H9 (cell line): ENCODE results near the gene UBALD1. TPM values are rescaled to one million over a fixed set of nuclear protein-coding genes. Genes with fewer than 3 reads are reported as not detected.

ENCODE experiments used
- DNase-seq: peaks from one replicate; pipeline ENCODE4 v3.0.0-alpha.2; 2017
- H2AFZ ChIP-seq: one replicate; pipeline ENCODE4 v1.6.1; 2013; ENCODE audit warnings: mild to moderate bottlenecking, low read length, control low read depth, moderate library complexity
- H2AK5ac ChIP-seq: 2 replicates; pipeline ENCODE4 v1.6.1; 2013; ENCODE audit warnings: low read length, control low read depth, mixed read lengths; ENCODE audit not compliant: insufficient read length
- H2BK120ac ChIP-seq: one replicate; pipeline ENCODE4 v1.6.1; 2013; ENCODE audit warnings: low read depth, mild to moderate bottlenecking, low read length, control low read depth, inconsistent platforms; ENCODE audit not compliant: poor library complexity, severe bottlenecking
- H2BK12ac ChIP-seq: 2 replicates; pipeline ENCODE4 v1.6.1; 2013; ENCODE audit warnings: low read length, control low read depth, mixed read lengths, low read depth; ENCODE audit not compliant: insufficient read length
- H2BK15ac ChIP-seq: 2 replicates; pipeline ENCODE4 v1.6.1; 2013; ENCODE audit warnings: low read depth, low read length, control low read depth
- H2BK20ac ChIP-seq: one replicate; pipeline ENCODE4 v1.6.1; 2013; ENCODE audit warnings: low read depth, mild to moderate bottlenecking, low read length, control low read depth, inconsistent platforms; ENCODE audit not compliant: poor library complexity, severe bottlenecking
- H2BK5ac ChIP-seq: 2 replicates; pipeline ENCODE4 v1.6.1; 2013; ENCODE audit warnings: low read length, control low read depth, mixed read lengths; ENCODE audit not compliant: insufficient read length
- H3K14ac ChIP-seq: 2 replicates; pipeline ENCODE4 v1.6.1; 2013; ENCODE audit warnings: low read length, control low read depth; ENCODE audit not compliant: insufficient read depth
- H3K18ac ChIP-seq: 2 replicates; pipeline ENCODE4 v1.6.1; 2013; ENCODE audit warnings: low read depth, mild to moderate bottlenecking, mixed read lengths, low read length, control low read depth; ENCODE audit not compliant: insufficient read length
- H3K23ac ChIP-seq: 2 replicates; pipeline ENCODE4 v1.6.1; 2013; ENCODE audit warnings: low read length, control low read depth, mixed read lengths, low read depth; ENCODE audit not compliant: insufficient read length
- H3K23me2 ChIP-seq: 2 replicates; pipeline ENCODE4 v1.6.1; 2013; ENCODE audit warnings: low read depth, mild to moderate bottlenecking, mixed read lengths, low read length, control low read depth; ENCODE audit not compliant: insufficient read length, poor library complexity, severe bottlenecking
- H3K27ac ChIP-seq: 2 replicates; pipeline ENCODE4 v1.5.1; 2013; ENCODE audit warnings: low read length, control low read depth, mixed read lengths, low read depth; ENCODE audit not compliant: insufficient read length
- H3K27me3 ChIP-seq: 2 replicates; pipeline ENCODE4 v1.6.1; 2013; ENCODE audit warnings: low read length, control low read depth, inconsistent platforms; ENCODE audit not compliant: insufficient read depth
- H3K4ac ChIP-seq: 2 replicates; pipeline ENCODE4 v1.6.1; 2013; ENCODE audit warnings: low read depth, mild to moderate bottlenecking, control low read depth, inconsistent platforms, low read length, moderate library complexity
- H3K4me1 ChIP-seq: 2 replicates; pipeline ENCODE4 v1.6.1; 2013; ENCODE audit warnings: low read length, control low read depth, inconsistent platforms; ENCODE audit not compliant: insufficient read depth
- H3K4me2 ChIP-seq: 2 replicates; pipeline ENCODE4 v1.6.1; 2013; ENCODE audit warnings: low read length, control low read depth, mixed read lengths; ENCODE audit not compliant: insufficient read length, insufficient read depth
- H3K56ac ChIP-seq: 2 replicates; pipeline ENCODE4 v1.6.1; 2013; ENCODE audit warnings: low read depth, mild to moderate bottlenecking, mixed read lengths, low read length, control low read depth; ENCODE audit not compliant: insufficient read length
- H3K79me1 ChIP-seq: 2 replicates; pipeline ENCODE4 v1.6.1; 2013; ENCODE audit warnings: low read depth, mild to moderate bottlenecking, moderate library complexity, low read length, control low read depth, inconsistent platforms; ENCODE audit not compliant: insufficient read depth, poor library complexity, severe bottlenecking
- H3K79me2 ChIP-seq: 2 replicates; pipeline ENCODE4 v1.6.1; 2013; ENCODE audit warnings: low read length, control low read depth, inconsistent platforms; ENCODE audit not compliant: insufficient read depth
- H3K9ac ChIP-seq: 2 replicates; pipeline ENCODE4 v1.6.1; 2013; ENCODE audit warnings: low read length, control low read depth, mixed read lengths; ENCODE audit not compliant: insufficient read length; ENCODE audit errors: extremely low read depth
- H3K9me3 ChIP-seq: one replicate; pipeline ENCODE4 v1.6.1; 2013; ENCODE audit warnings: low read depth, low read length, inconsistent platforms; ENCODE audit not compliant: control insufficient read depth
- H3T11ph ChIP-seq: one replicate; pipeline ENCODE4 v1.6.1; 2013; ENCODE audit warnings: mild to moderate bottlenecking, low read length, control low read depth, inconsistent platforms
- H4K20me1 ChIP-seq: one replicate; pipeline ENCODE4 v1.6.1; 2013; ENCODE audit not compliant: control insufficient read depth, insufficient read length, insufficient read depth
- H4K5ac ChIP-seq: 2 replicates; pipeline ENCODE4 v1.6.1; 2013; ENCODE audit warnings: low read depth, mild to moderate bottlenecking, mixed read lengths, low read length, control low read depth; ENCODE audit not compliant: insufficient read length
- H4K8ac ChIP-seq: replicated peaks from 2 replicates; pipeline ENCODE4 v1.6.1; 2013; ENCODE audit warnings: low read length, control low read depth, mixed read lengths, low read depth; ENCODE audit not compliant: insufficient read length
- H4K91ac ChIP-seq: 2 replicates; pipeline ENCODE4 v1.6.1; 2013; ENCODE audit warnings: low read depth, mild to moderate bottlenecking, moderate library complexity, mixed read lengths, low read length, control low read depth; ENCODE audit not compliant: insufficient read length
- H3K27ac Mint-ChIP-seq, 3 experiments: 2 replicates in 2 of 3; 3 replicates in 1 of 3; pipeline ENCODE4 v1.8.0; 2020 to 2021; ENCODE audit warnings: mixed read lengths in 3 of 3, mild to moderate bottlenecking in 1 of 3, moderate library complexity in 1 of 3
- H3K27me3 Mint-ChIP-seq: 2 replicates; pipeline ENCODE4 v1.8.0; 2021; ENCODE audit warnings: low read depth, mild to moderate bottlenecking, moderate library complexity, mixed read lengths
- H3K36me3 Mint-ChIP-seq, 3 experiments: 2 replicates in 2 of 3; 3 replicates in 1 of 3; pipeline ENCODE4 v1.8.0; 2020 to 2021; ENCODE audit warnings: low read depth in 3 of 3, mixed read lengths in 3 of 3; ENCODE audit not compliant: insufficient read depth in 1 of 3
- H3K4me1 Mint-ChIP-seq, 2 experiments: 2 replicates each; pipeline ENCODE4 v1.8.0; 2020; ENCODE audit warnings: mixed read lengths in 2 of 2
- H3K4me3 Mint-ChIP-seq, 2 experiments: 2 replicates in 1 of 2; 3 replicates in 1 of 2; pipeline ENCODE4 v1.8.0; 2020 to 2021; ENCODE audit warnings: mild to moderate bottlenecking in 2 of 2, mixed read lengths in 2 of 2, moderate library complexity in 1 of 2
- H3K9me3 Mint-ChIP-seq, 2 experiments: 2 replicates in 1 of 2; 3 replicates in 1 of 2; pipeline ENCODE4 v1.8.0; 2020; ENCODE audit warnings: mild to moderate bottlenecking in 2 of 2, mixed read lengths in 2 of 2, moderate library complexity in 1 of 2
- WGBS: extraction: QIAGEN DNeasy Blood & Tissue Kit; methylation state at CpG from one replicate; pipeline ENCODE4 v1.1.7; 2013; ENCODE audit warnings: missing lambda C conversion rate, low lambda C conversion rate, mixed read lengths; ENCODE audit not compliant: insufficient read length; ENCODE audit errors: extremely low coverage; 5-methylcytosine and 5-hydroxymethylcytosine counted together
- total RNA-seq: library from RNA; stranded (reverse); gene quantifications from 2 replicates; pipeline ENCODE4 v1.2.1, GENCODE V29; 2021
- TF ChIP-seq, protein P1 (sequence below): fragments of 200-600 bp; sonication (generic); conservative IDR thresholded peaks from 3 replicates; pipeline ENCODE4 v1.8.0; 2021; ENCODE audit warnings: antibody characterized with exemption, mild to moderate bottlenecking

The UBALD1 gene
- total RNA-seq, 1 experiment from 2014 or later, result 80.9 TPM

DNA sequence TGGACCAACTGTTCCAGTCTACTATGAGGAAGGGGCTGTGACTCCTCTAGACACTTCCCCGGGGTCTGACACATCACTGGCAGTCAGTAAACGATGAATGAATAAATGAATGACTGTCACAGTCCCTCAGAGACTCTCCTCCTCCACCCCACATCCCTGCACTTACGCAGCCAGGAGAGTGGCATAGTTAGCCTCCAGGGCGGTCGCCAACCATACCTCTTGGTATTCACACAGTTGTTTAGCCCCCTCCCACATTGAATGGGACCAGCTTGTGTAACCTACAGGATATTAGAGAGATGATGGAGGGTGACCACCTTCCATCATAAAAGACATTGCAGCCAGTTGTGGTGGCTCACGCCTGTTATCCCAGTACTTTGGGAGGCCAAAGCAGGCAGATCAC lies 25.7 kb downstream of the UBALD1 start:
- Mint-ChIP-seq H3K4me1 (peaks cover 32% of the 10 kb centered on the region in 2 experiments), H3K36me3 (peaks cover 5 to 11% (median 6%) of the 10 kb centered on the region in 3 experiments; a peak in 5 of 7 replicates), H3K27me3 (peaks cover 15% of the 10 kb centered on the region), H3K27ac (no peak overlapping the region), H3K9me3 (peaks cover 9 to 10% of the 10 kb centered on the region in 2 experiments; a peak in 4 of 5 replicates), H3K4me3 (no peak overlapping the region)
- no peak overlapping the region for H2BK12ac ChIP-seq
- no peaks in the 10 kb centered on the region for H4K20me1 ChIP-seq
- H2BK120ac ChIP-seq, result no peak overlapping the region
- H3K56ac ChIP-seq, result no peak overlapping the region
- no peak overlapping the region for H3K4ac ChIP-seq
- H3K79me1 ChIP-seq, result no peaks in the 10 kb centered on the region
- H3T11ph ChIP-seq, result no peak overlapping the region
- H3K23me2 ChIP-seq, result no peaks in the 10 kb centered on the region
- DNase-seq, result no peak
- WGBS, result no CpG with 5 or more reads among the region's 6 CpGs
- no peaks in the 10 kb centered on the region for H3K27me3 ChIP-seq
- H2AFZ ChIP-seq, result no peak overlapping the region
- no peak overlapping the region; the same call in 1 of the 2 replicates for H3K14ac ChIP-seq
- no peak overlapping the region for H3K27ac ChIP-seq
- H3K79me2 ChIP-seq, result no peaks in the 10 kb centered on the region
- no peak overlapping the region for H2BK15ac ChIP-seq
- no peak overlapping the region for H2BK20ac ChIP-seq
- no peak overlapping the region for H4K91ac ChIP-seq
- TF ChIP-seq, protein P1, sequence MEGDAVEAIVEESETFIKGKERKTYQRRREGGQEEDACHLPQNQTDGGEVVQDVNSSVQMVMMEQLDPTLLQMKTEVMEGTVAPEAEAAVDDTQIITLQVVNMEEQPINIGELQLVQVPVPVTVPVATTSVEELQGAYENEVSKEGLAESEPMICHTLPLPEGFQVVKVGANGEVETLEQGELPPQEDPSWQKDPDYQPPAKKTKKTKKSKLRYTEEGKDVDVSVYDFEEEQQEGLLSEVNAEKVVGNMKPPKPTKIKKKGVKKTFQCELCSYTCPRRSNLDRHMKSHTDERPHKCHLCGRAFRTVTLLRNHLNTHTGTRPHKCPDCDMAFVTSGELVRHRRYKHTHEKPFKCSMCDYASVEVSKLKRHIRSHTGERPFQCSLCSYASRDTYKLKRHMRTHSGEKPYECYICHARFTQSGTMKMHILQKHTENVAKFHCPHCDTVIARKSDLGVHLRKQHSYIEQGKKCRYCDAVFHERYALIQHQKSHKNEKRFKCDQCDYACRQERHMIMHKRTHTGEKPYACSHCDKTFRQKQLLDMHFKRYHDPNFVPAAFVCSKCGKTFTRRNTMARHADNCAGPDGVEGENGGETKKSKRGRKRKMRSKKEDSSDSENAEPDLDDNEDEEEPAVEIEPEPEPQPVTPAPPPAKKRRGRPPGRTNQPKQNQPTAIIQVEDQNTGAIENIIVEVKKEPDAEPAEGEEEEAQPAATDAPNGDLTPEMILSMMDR, result no peak
- no peak overlapping the region for H3K9ac ChIP-seq
- H4K8ac ChIP-seq, result no peak overlapping the region
- H3K18ac ChIP-seq, result no peak overlapping the region
- H3K9me3 ChIP-seq, result no peaks in the 10 kb centered on the region
- H3K23ac ChIP-seq, result no peak overlapping the region
- H2BK5ac ChIP-seq, result no peak overlapping the region
- no peak overlapping the region for H3K4me2 ChIP-seq
- peaks cover 7% of the 10 kb centered on the region; the same call in 1 of the 2 replicates for H3K4me1 ChIP-seq
- H4K5ac ChIP-seq, result no peak overlapping the region
- H2AK5ac ChIP-seq, result no peak overlapping the region
